Heart right ventricle (tissue), 16 donors: ENCODE results near the gene BMP2. TPM values are rescaled to one million over a fixed set of nuclear protein-coding genes. Genes with fewer than 3 reads are reported as not detected.

ENCODE experiments used
- ATAC-seq, 8 donors: fragments of 200-7000 bp; cut with Tn5 transposase; one replicate each; pipeline ENCODE4 v1.9.1; 2020; ENCODE audit warnings: mild to moderate bottlenecking in 8 of 8, moderate library complexity in 8 of 8, moderate number of reproducible peaks in 1 of 8
- DNase-seq, 2 donors: peaks; one replicate each; pipeline ENCODE4 v3.0.0-alpha.2; 2020
- H3K27ac ChIP-seq, 10 donors: fragments of 200-600 bp; sonication (generic) in 2 of 10; one replicate each; pipeline versions ENCODE4 v1.5.0 to v1.8.0; 2020 to 2022; ENCODE audit warnings: mild to moderate bottlenecking in 3 of 10
- H3K27me3 ChIP-seq, 7 donors: fragments of 200-600 bp; one replicate each; pipeline ENCODE4 v1.8.0; 2021 to 2022; ENCODE audit warnings: mild to moderate bottlenecking in 2 of 7
- H3K36me3 ChIP-seq, 9 donors: fragments of 200-600 bp; sonication (generic) in 1 of 9; one replicate each; pipeline versions ENCODE4 v1.5.0 to v1.8.0; 2020 to 2022; ENCODE audit warnings: mild to moderate bottlenecking in 2 of 9
- H3K4me1 ChIP-seq, 9 donors: fragments of 200-600 bp; sonication (generic) in 1 of 9; one replicate each; pipeline versions ENCODE4 v1.5.0 to v1.8.0; 2020 to 2022; ENCODE audit warnings: mild to moderate bottlenecking in 4 of 9
- H3K4me3 ChIP-seq, 10 donors: fragments of 200-600 bp; sonication (generic) in 2 of 10; one replicate each; pipeline versions ENCODE4 v1.5.0 to v1.8.0; 2020 to 2022; ENCODE audit warnings: mild to moderate bottlenecking in 7 of 10, moderate library complexity in 2 of 10
- H3K9me3 ChIP-seq, 11 donors: fragments of 200-600 bp in 10 of 11; sonication (generic) in 2 of 11; one replicate each; pipeline versions ENCODE4 v1.5.0 to v1.8.0; 2013 to 2022; ENCODE audit warnings: mild to moderate bottlenecking in 2 of 11, control low read depth in 1 of 11, moderate library complexity in 1 of 11
- CTCF ChIP-seq, 9 donors: fragments of 200-600 bp; sonication (generic) in 2 of 9; IDR thresholded peaks; one replicate each; pipeline versions ENCODE4 v1.5.0 to v1.8.0; 2021 to 2022; ENCODE audit warnings: antibody characterized with exemption in 9 of 9, mild to moderate bottlenecking in 5 of 9, moderate library complexity in 1 of 9
- WGBS, 2 donors: extraction: QIAGEN DNeasy Blood & Tissue Kit; methylation state at CpG; one replicate each; pipeline ENCODE4 v1.1.7; 2013; ENCODE audit warnings: inconsistent platforms in 1 of 2; 5-methylcytosine and 5-hydroxymethylcytosine counted together
- intact Hi-C, 10 donors: fragments of 100-400 bp; cut with DNase I; formaldehyde crosslinking; loops; one replicate each; pipeline versions ENCODE4 v1.11.1 to v1.14.2; 2022
- long read RNA-seq, 3 donors: library from polyadenylated mRNA; unstranded; transcript quantifications; one replicate each; pipeline ENCODE4 v2.0.0, GENCODE V29; 2020 to 2021
- polyA plus RNA-seq, 2 donors: library from polyadenylated mRNA; stranded (reverse); fragments of 200-250 nt; gene quantifications; one replicate each; pipeline ENCODE4 v1.2.3, GENCODE V29; 2013
- total RNA-seq, 10 donors: library from RNA; stranded (reverse); fragmentation: NEBNext Ultra II Directional in 3 of 10; extraction: Animal tissue kit (Norgen Biotek cat#: 25700) in 3 of 10; gene quantifications; one replicate each; pipeline versions ENCODE4 v1.2.1 to v1.2.4, GENCODE V29; 2021 to 2023
- donor health status: Arrhythmogenic right ventricular cardiomyopathy.
- donor health status: ischemic (EF 13 %, LVEDD 7.1; RV severe dilation, severe dysfunction).
- donor health status: healthy with polysubstance abuse.
- donor health status: DM: no; HTN: yes; CAD: no.
- donor health status: DM: no; HTN: no; CAD: no.
- donor health status: ischemic (EF 25% LVEDD 6.9; RV normal size, moderate dysfunction).
- donor health status: ischemic (EF 25% LVEDD 5.7; RV mildly dilated, moderate dysfunction).
- donor health status: healthy.
- donor health status: DM: yes; HTN: yes; CAD: no.
- donor health status: Ischemic cardiomyopathy.
- donor health status: ischemic (EF 35%, LVEDD 5.7; RV mildly dilated, moderate dysfunction).
- donor health status: nonischemic (EF 11% LVEDD 7.7; RV severe dilation, severe dysfunction).
- donor health status: DM: yes; HTN: yes; CAD: no.
- donor health status: PGD.
- donor health status: ischemic (EF 29% LVEDD 5.4; RV normal size, mild dysfunction).
- donor health status: nonischemic (EF 23%, LVEDD 6.1; RV moderate dilation, normal function).

Gene BMP2
- 1 to 10 TPM in 9 of 10 donors, under 1 TPM in 1; 0.89 to 3.1 (median 2.4) TPM for total RNA-seq
- polyA plus RNA-seq: 1 to 10 TPM; 1.0 to 1.5 TPM
- long read RNA-seq, donor 1, transcript BMP2-201 (3 exons, 3,601 nt): major isoform, 5 of 6 reads
- long read RNA-seq, donor 1, partial matches to known transcripts: 0 of 6 reads
- long read RNA-seq, donor 1, other reads (novel, unspliced or antisense): 1 of 6 reads
- long read RNA-seq, donor 2, partial matches to known transcripts: 0 of 2 reads
- long read RNA-seq, donor 2, other reads (novel, unspliced or antisense): 1 of 2 reads
- long read RNA-seq, donor 3, partial matches to known transcripts: 0 of 3 reads
- long read RNA-seq, donor 3, other reads (novel, unspliced or antisense): 0 of 3 reads

- peak within 1 kb of the TSS; percentile 39 to 84 (median 72) for H3K27ac ChIP-seq
- DNase-seq (peak; percentile 47 to 69), ATAC-seq (peak; percentile 70 to 88 (median 76))
- intact Hi-C loops: loop anchor here in 7 of 10 donors (1.0 to 10.0 kb wide), 11 partner anchors 123 to 1097 kb away; no protein-coding TSS in a partner anchor
- no peaks in the 10 kb centered on the region for H3K36me3 ChIP-seq
- peaks cover 0 to 31% (median 17%) of the 10 kb centered on the region in 9 donors for H3K4me1 ChIP-seq
- 0% methylated on average over 81 to 112 of the region's 112 CpGs for WGBS, 2 donors
- TF ChIP-seq CTCF (IDR thresholded peaks at IDR 0.05): peak in 2 of 9 donors; percentile 14 to 18
- peak within 1 kb of the TSS; percentile 66 to 87 (median 78) for H3K4me3 ChIP-seq
- peaks cover 0 to 58% (median 0%) of the 10 kb centered on the region in 7 donors for H3K27me3 ChIP-seq
- no peaks in the 10 kb centered on the region for H3K9me3 ChIP-seq
These were observed at the start of gene BMP2 for GRCh38 chr20:6767536-6768227. Gene BMP2, plus strand, starts transcription at chr20:6767686. Its CDS starts 2,441 bp downstream, at chr20:6770127.

GRCh38 chr20:6718662-6719368 lies 48.7 kb upstream of the BMP2 start:
- Histone ChIP-seq H3K9me3 (no peaks in the 10 kb centered on the region), H3K4me1 (peaks cover 0 to 15% (median 0%) of the 10 kb centered on the region in 9 donors), H3K27ac (no peak overlapping the region), H3K27me3 (no peaks in the 10 kb centered on the region), H3K4me3 (no peak overlapping the region), H3K36me3 (no peaks in the 10 kb centered on the region)
- intact Hi-C loops: no loop called here
- no peak for TF ChIP-seq CTCF (IDR thresholded peaks at IDR 0.05)
- ATAC-seq: peak in 1 of 8 donors; percentile 27
- 49 to 53% methylated on average over 7 of the region's 7 CpGs for WGBS, 2 donors
- no peak for DNase-seq

- DNase-seq: no peak
- no peak for ATAC-seq
- no peak for TF ChIP-seq CTCF (IDR thresholded peaks at IDR 0.05)
- WGBS, 2 donors: 93 to 97% methylated on average over 4 of the region's 4 CpGs
- no peaks in the 10 kb centered on the region for H3K27me3 ChIP-seq
- intact Hi-C loops: no loop called here
- no peak overlapping the region for H3K27ac ChIP-seq
- no peak overlapping the region for H3K4me3 ChIP-seq
- peaks cover 0 to 15% (median 0%) of the 10 kb centered on the region in 9 donors for H3K4me1 ChIP-seq
- H3K9me3 ChIP-seq: no peaks in the 10 kb centered on the region
- no peaks in the 10 kb centered on the region for H3K36me3 ChIP-seq
These were observed 48.1 kb upstream of the BMP2 start for GRCh38 chr20:6719369-6719721.

- Histone ChIP-seq H3K27me3 (no peaks in the 10 kb centered on the region), H3K4me1 (peaks cover 0 to 6% (median 0%) of the 10 kb centered on the region in 9 donors), H3K9me3 (no peaks in the 10 kb centered on the region), H3K27ac (no peak overlapping the region), H3K4me3 (no peak overlapping the region), H3K36me3 (no peaks in the 10 kb centered on the region)
- intact Hi-C loops: no loop called here
- WGBS, 2 donors: 53 to 65% methylated on average over 1 of the region's 1 CpG
- ATAC-seq (no peak), DNase-seq (no peak)
- no peak for TF ChIP-seq CTCF (IDR thresholded peaks at IDR 0.05)
These were observed 40.7 kb upstream of the BMP2 start for GRCh38 chr20:6726761-6727160.
